Spleen (tissue), 11 donors: ENCODE measurements around the gene DIP2C. TPM values are rescaled to one million over a fixed set of nuclear protein-coding genes. Genes with fewer than 3 reads are reported as not detected.

Experiments used
- DNase-seq: peaks from one replicate; pipeline ENCODE4 v3.0.0-alpha.2; 2020
- H3K27ac ChIP-seq, 8 donors: fragments of 200-600 bp; sonication (generic) in 7 of 8; 1 replicate in 4 of 8; 2 replicates in 4 of 8; pipeline versions ENCODE4 v1.5.0 to v1.8.0; 2016 to 2021; ENCODE audit warnings: inconsistent platforms in 4 of 8, mild to moderate bottlenecking in 4 of 8, moderate library complexity in 1 of 8
- H3K27me3 ChIP-seq, 7 donors: fragments of 200-600 bp; sonication (generic) in 6 of 7; replicated peaks in 1 of 7; 1 replicate in 4 of 7; 2 replicates in 3 of 7; pipeline versions ENCODE4 v1.5.0 to v1.8.0; 2016 to 2021; ENCODE audit warnings: inconsistent platforms in 3 of 7, mild to moderate bottlenecking in 1 of 7
- H3K36me3 ChIP-seq, 6 donors: fragments of 200-600 bp; sonication (generic) in 5 of 6; 1 replicate in 4 of 6; 2 replicates in 2 of 6; pipeline versions ENCODE4 v1.5.0 to v1.8.0; 2016 to 2021; ENCODE audit warnings: inconsistent platforms in 2 of 6
- H3K4me1 ChIP-seq, 6 donors: fragments of 200-600 bp; sonication (generic) in 5 of 6; 1 replicate in 3 of 6; 2 replicates in 3 of 6; pipeline versions ENCODE4 v1.5.0 to v1.8.0; 2016 to 2021; ENCODE audit warnings: inconsistent platforms in 3 of 6
- H3K4me3 ChIP-seq, 8 donors: fragments of 200-600 bp; sonication (generic) in 7 of 8; 1 replicate in 4 of 8; 2 replicates in 4 of 8; pipeline versions ENCODE4 v1.5.0 to v1.8.0; 2016 to 2021; ENCODE audit warnings: inconsistent platforms in 4 of 8, mild to moderate bottlenecking in 4 of 8, moderate library complexity in 2 of 8
- H3K9me3 ChIP-seq, 8 donors: fragments of 200-600 bp; sonication (generic) in 7 of 8; 1 replicate in 4 of 8; 2 replicates in 4 of 8; pipeline versions ENCODE4 v1.5.0 to v1.8.0; 2016 to 2021; ENCODE audit warnings: inconsistent platforms in 4 of 8
- POLR2A ChIP-seq, 3 donors: fragments of 450-650 bp; IDR thresholded peaks; one replicate each; pipeline ENCODE4 v1.5.1; 2017; ENCODE audit warnings: antibody characterized with exemption in 3 of 3, mild to moderate bottlenecking in 1 of 3
- POLR2AphosphoS5 ChIP-seq, 3 donors: sonication (generic); formaldehyde crosslinking; IDR thresholded peaks; one replicate each; pipeline ENCODE4 v1.5.1; 2017; ENCODE audit warnings: antibody characterized with exemption in 3 of 3
- WGBS, 5 donors: extraction: QIAGEN DNeasy Blood & Tissue Kit in 3 of 5; methylation state at CpG; one replicate each; pipeline versions ENCODE4 v1.1.5 to v1.1.7; 2013 to 2018; 5-methylcytosine and 5-hydroxymethylcytosine counted together
- intact Hi-C: fragments of 100-400 bp; cut with DNase I; formaldehyde crosslinking; loops from one replicate; pipeline ENCODE4 v1.15.0; 2023; ENCODE audit warnings: low total_unique reads
- polyA plus RNA-seq, 3 donors: library from polyadenylated mRNA; stranded (reverse); fragments of 200-250 nt; gene quantifications; one replicate each; pipeline ENCODE4 v1.2.1, GENCODE V29; 2013
- total RNA-seq, 7 donors: library from RNA; depleted of rRNA in 3 of 7; stranded (reverse); fragments of >200 nt in 3 of 7; fragmentation: NEBNext Ultra II Directional in 4 of 7; extraction: Animal tissue kit (Norgen Biotek cat#: 25700) in 4 of 7; gene quantifications; one replicate each; pipeline versions ENCODE4 v1.1.0 to v1.2.1, GENCODE V29; 2016 to 2021
- TF ChIP-seq, protein P1 (sequence below), 11 experiments: fragments of 200-600 bp in 7 of 11; fragments of 450-650 bp in 4 of 11; sonication (generic) in 4 of 11; IDR thresholded peaks in 8 of 11; conservative IDR thresholded peaks in 3 of 11; 1 replicate in 7 of 11; 2 replicates in 4 of 11; pipeline versions ENCODE4 v1.4.0 to v1.8.0; 2016 to 2021; ENCODE audit warnings: antibody characterized with exemption in 11 of 11, inconsistent platforms in 4 of 11, mild to moderate bottlenecking in 1 of 11
- donor health status: healthy with polysubstance abuse.
- donor health status: DM: no; HTN: no; CAD: no; lungs with moderate emphysema.
- donor health status: DM: no; HTN: no; CAD: no.
- donor health status: Bipolar disorder and iron deficiency.
- donor health status: healthy.
- donor health status: DM: no; HTN: no; CAD: no.
- donor health status: DM: yes; HTN: yes; CAD: no.

The DIP2C gene
- total and polyA plus RNA-seq, 10 donors = 2.2 to 13.1 (median 9.0) TPM

DNA sequence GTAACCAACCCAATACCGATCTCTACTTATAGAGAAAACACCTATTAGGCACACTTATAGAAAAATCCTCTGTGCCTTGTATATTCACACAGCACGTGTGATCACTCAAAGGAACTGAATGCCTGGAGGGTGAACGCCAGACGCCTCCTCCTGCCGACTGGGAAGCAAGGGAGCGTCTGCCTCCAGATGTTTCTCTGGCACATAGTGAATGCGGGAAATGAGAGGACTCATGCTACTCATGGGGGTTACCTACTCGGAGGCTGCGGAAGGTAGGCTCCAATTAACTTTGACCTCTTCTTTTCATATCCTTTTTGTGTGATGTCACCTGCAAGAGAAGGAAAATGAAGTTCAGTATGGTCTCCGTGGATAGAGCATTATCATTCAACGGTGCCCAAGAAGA, 203.3 kb downstream of the DIP2C start:
- TF ChIP-seq POLR2AphosphoS5 (IDR thresholded peaks at IDR 0.05) (no peak), POLR2A (IDR thresholded peaks at IDR 0.05) (no peak)
- TF ChIP-seq, protein P1, sequence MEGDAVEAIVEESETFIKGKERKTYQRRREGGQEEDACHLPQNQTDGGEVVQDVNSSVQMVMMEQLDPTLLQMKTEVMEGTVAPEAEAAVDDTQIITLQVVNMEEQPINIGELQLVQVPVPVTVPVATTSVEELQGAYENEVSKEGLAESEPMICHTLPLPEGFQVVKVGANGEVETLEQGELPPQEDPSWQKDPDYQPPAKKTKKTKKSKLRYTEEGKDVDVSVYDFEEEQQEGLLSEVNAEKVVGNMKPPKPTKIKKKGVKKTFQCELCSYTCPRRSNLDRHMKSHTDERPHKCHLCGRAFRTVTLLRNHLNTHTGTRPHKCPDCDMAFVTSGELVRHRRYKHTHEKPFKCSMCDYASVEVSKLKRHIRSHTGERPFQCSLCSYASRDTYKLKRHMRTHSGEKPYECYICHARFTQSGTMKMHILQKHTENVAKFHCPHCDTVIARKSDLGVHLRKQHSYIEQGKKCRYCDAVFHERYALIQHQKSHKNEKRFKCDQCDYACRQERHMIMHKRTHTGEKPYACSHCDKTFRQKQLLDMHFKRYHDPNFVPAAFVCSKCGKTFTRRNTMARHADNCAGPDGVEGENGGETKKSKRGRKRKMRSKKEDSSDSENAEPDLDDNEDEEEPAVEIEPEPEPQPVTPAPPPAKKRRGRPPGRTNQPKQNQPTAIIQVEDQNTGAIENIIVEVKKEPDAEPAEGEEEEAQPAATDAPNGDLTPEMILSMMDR (IDR thresholded peaks at IDR 0.05 in 8 of 11, conservative IDR thresholded peaks at IDR 0.05 in 3 of 11) = no peak
- Histone ChIP-seq H3K9me3 (no peaks in the 10 kb centered on the region), H3K4me3 (no peak overlapping the region), H3K27me3 (peaks cover 0 to 5% (median 0%) of the 10 kb centered on the region in 7 donors), H3K27ac (no peak overlapping the region), H3K36me3 (no peaks in the 10 kb centered on the region), H3K4me1 (peaks cover 0 to 19% (median 5%) of the 10 kb centered on the region in 6 donors)
- 77 to 88% (median 82%) methylated on average over 11 of the region's 11 CpGs for WGBS, 5 donors
- intact Hi-C loops = no loop called here
- DNase-seq = peak; percentile 40

DNA sequence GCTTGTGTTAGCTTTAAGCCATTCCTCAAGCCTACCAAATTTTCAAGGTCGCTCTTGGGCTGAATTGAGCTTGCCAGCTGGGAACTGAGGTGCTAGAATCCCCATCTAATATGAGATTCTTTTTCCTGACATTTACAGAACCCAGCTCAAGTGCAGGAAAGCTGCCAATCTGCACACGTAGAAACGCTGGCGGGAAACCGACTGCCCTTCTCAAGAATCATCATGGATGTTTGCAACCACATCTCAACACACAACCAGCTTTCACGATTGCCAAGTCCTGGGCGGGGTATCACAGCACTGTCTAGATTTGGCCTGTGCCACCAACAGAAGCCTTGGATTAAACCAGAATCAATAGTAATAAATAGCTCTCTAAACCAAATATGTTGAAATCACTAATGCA, 203.7 kb downstream of the DIP2C start:
- H3K27me3 ChIP-seq = peaks cover 0 to under 1% (median 0%) of the 10 kb centered on the region in 7 donors
- no peak for DNase-seq
- H3K4me3 ChIP-seq = peak overlapping the region in 2 of 8 donors; percentile 46 to 66
- 82 to 86% (median 83%) methylated on average over 7 of the region's 7 CpGs for WGBS, 5 donors
- no peak for TF ChIP-seq POLR2AphosphoS5 (IDR thresholded peaks at IDR 0.05)
- TF ChIP-seq, protein P1 (IDR thresholded peaks at IDR 0.05 in 8 of 11, conservative IDR thresholded peaks at IDR 0.05 in 3 of 11) = no peak
- no peaks in the 10 kb centered on the region for H3K36me3 ChIP-seq
- peak overlapping the region in 4 of 8 donors; percentile 72 to 82 (median 80) for H3K27ac ChIP-seq
- H3K9me3 ChIP-seq = no peaks in the 10 kb centered on the region
- intact Hi-C loops = no loop called here
- peaks cover 0 to 15% (median 2%) of the 10 kb centered on the region in 6 donors for H3K4me1 ChIP-seq

DNA sequence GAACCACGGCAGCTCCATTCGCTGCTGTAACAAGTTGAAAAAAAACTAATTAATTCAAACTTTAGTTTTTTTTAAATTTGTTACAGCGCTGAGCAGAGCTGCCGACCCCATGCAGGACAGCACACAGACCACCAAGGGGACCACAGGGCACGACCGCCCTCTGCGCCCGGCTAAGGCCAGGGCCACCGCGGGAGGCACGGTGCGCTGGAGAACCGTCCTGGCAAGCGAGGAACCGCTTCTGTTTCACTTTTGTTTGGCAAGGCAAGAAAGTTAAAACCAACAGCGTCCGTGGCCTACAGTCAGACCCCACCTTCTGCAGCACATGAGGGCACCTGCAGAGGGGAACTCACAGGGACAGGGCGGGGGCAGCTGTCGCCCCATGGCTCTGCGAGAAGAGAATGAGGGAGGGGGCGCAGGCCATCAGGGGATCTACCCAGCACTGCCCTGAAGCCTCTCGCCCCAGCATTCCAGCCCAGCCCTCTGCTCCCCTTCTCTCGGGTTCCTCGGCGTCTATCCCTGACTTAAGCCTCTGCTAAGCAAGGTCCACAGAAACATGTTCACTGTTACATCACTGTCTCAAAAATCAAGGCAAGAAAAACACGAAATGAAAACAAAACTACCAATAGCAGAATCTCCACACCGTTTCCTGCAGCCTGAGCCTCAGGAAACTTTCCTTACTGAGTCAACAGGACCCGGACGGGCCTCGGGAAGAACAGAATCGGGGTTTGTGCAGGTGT, 204.4 kb downstream of the DIP2C start:
- H3K36me3 ChIP-seq = no peaks in the 10 kb centered on the region
- H3K27ac ChIP-seq = peak overlapping the region in 7 of 8 donors; percentile 70 to 82 (median 74)
- H3K27me3 ChIP-seq = no peaks in the 10 kb centered on the region
- peak overlapping the region; percentile 18 to 66 (median 32) for H3K4me3 ChIP-seq
- intact Hi-C loops = no loop called here
- WGBS, 5 donors = 36 to 71% (median 63%) methylated on average over 31 of the region's 31 CpGs
- TF ChIP-seq POLR2AphosphoS5 (IDR thresholded peaks at IDR 0.05) (peak; percentile 52 to 75 (median 70)), POLR2A (IDR thresholded peaks at IDR 0.05) (peak in 1 of 3 donors; percentile 11)
- TF ChIP-seq, protein P1 (IDR thresholded peaks at IDR 0.05 in 8 of 11, conservative IDR thresholded peaks at IDR 0.05 in 3 of 11) = no peak
- peaks cover 0 to 14% (median 0%) of the 10 kb centered on the region in 6 donors for H3K4me1 ChIP-seq
- peak; percentile 76 for DNase-seq
- no peaks in the 10 kb centered on the region for H3K9me3 ChIP-seq

DNA sequence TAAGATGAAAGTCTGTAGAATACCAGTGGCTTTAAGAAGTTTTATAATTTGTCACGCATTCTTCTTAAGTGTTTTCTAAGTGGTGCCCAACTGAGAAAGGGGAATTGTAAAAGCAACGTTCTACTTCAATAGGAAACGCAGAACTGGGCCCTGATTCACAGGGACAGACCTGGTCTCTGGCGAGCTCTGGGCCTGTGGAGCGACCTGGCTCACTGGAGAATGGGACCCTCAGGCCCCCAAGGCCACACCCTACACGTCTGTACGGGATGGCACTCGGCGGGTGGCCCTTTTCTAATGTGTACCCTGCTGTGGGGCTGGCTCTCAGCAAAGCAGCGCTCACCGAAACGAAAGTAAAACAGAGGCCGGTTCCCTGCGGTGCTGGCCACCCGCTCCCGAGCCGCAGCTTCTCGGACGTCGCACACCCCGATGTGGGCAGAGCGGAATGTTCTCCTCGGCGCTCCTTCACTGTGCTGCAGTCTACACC, 205.0 kb downstream of the DIP2C start:
- WGBS, 5 donors = 33 to 69% (median 60%) methylated on average over 15 to 24 of the region's 24 CpGs
- intact Hi-C loops = no loop called here
- no peak for TF ChIP-seq POLR2A (IDR thresholded peaks at IDR 0.05)
- TF ChIP-seq, protein P1 (IDR thresholded peaks at IDR 0.05 in 8 of 11, conservative IDR thresholded peaks at IDR 0.05 in 3 of 11) = no peak
- TF ChIP-seq POLR2AphosphoS5 (IDR thresholded peaks at IDR 0.05) = no peak
- Histone ChIP-seq H3K9me3 (no peaks in the 10 kb centered on the region), H3K4me3 (peak overlapping the region; percentile 18 to 66 (median 32)), H3K27me3 (no peaks in the 10 kb centered on the region), H3K4me1 (peaks cover 0 to 14% (median 0%) of the 10 kb centered on the region in 6 donors), H3K36me3 (no peaks in the 10 kb centered on the region), H3K27ac (peak overlapping the region in 7 of 8 donors; percentile 70 to 82 (median 74))
- peak; percentile 79 for DNase-seq
